IMR-90 (cell line): Measurements from ENCODE around the gene PIAS1. TPM values are rescaled to one million over a fixed set of nuclear protein-coding genes. Genes with fewer than 3 reads are reported as not detected.
"Not testable (repeated sequence)": the region's sequence is repeated elsewhere in the genome, so short reads cannot be mapped to it uniquely, and the experiment has no call there.

Experiments used
- ATAC-seq: fragments of 200-7000 bp; cut with Tn5 transposase; 2 replicates; pipeline ENCODE4 v1.9.1; 2020; ENCODE audit warnings: low read depth, mild to moderate bottlenecking, moderate library complexity
- BruUV-seq: library from RNA; stranded (reverse); fragments of 400-500 nt; replicated peaks from 2 replicates; lab custom pipeline; 2021; lab: Mats Ljungman, UMichigan
- CTCF ChIA-PET: fragments of 300-600 bp; formaldehyde crosslinking; extraction: SDS; loops from one replicate; lab custom pipeline; 2021; ENCODE audit warnings: antibody characterized with exemption; lab: Yijun Ruan, JAX
- POLR2A ChIA-PET: fragments of 300-600 bp; sonication (Branson Sonifier 250); formaldehyde crosslinking; loops from one replicate; lab custom pipeline; 2022; ENCODE audit warnings: antibody characterized with exemption; ENCODE audit not compliant: unreplicated experiment; lab: Charles Lee
- DNase-seq: peaks from one replicate; pipeline ENCODE4 v3.0.0; 2013
- H2AFZ ChIP-seq: replicated peaks from 2 replicates; pipeline ENCODE3; 2013; ENCODE audit warnings: low read length, mild to moderate bottlenecking; ENCODE audit not compliant: poor library complexity
- H2AK5ac ChIP-seq: 2 replicates; pipeline ENCODE4 v1.6.1; 2013; ENCODE audit warnings: low read depth, low read length, inconsistent platforms
- H2AK9ac ChIP-seq: replicated peaks from 2 replicates; pipeline ENCODE3; 2013; ENCODE audit warnings: mild to moderate bottlenecking, low read depth, low read length, moderate library complexity; ENCODE audit not compliant: poor library complexity
- H2BK120ac ChIP-seq: 2 replicates; pipeline ENCODE4 v1.6.1; 2013; ENCODE audit warnings: low read depth, low read length, inconsistent platforms
- H2BK15ac ChIP-seq: 3 replicates; pipeline ENCODE4 v1.6.1; 2013; ENCODE audit warnings: low read depth, low read length, inconsistent platforms
- H2BK20ac ChIP-seq: 2 replicates; pipeline ENCODE4 v1.6.1; 2013; ENCODE audit warnings: low read depth, mild to moderate bottlenecking, inconsistent platforms, low read length, moderate library complexity
- H2BK5ac ChIP-seq: 2 replicates; pipeline ENCODE4 v1.6.1; 2013; ENCODE audit warnings: mild to moderate bottlenecking, low read depth, low read length, inconsistent platforms; ENCODE audit not compliant: poor library complexity, severe bottlenecking
- H3K14ac ChIP-seq: replicated peaks from 2 replicates; pipeline ENCODE4 v1.6.1; 2013; ENCODE audit warnings: low read depth, low read length, inconsistent platforms
- H3K18ac ChIP-seq: 2 replicates; pipeline ENCODE4 v1.6.1; 2013; ENCODE audit warnings: low read depth, low read length, control low read depth
- H3K23ac ChIP-seq: 2 replicates; pipeline ENCODE4 v1.6.1; 2013; ENCODE audit warnings: low read depth, low read length, inconsistent platforms
- H3K27ac ChIP-seq: 2 replicates; pipeline ENCODE4 v1.5.1; 2013; ENCODE audit warnings: mild to moderate bottlenecking, control low read depth, low read length; ENCODE audit not compliant: insufficient read depth
- H3K27me3 ChIP-seq: 2 replicates; pipeline ENCODE4 v1.6.1; 2013; ENCODE audit warnings: low read length; ENCODE audit not compliant: control insufficient read depth, insufficient read depth
- H3K36me3 ChIP-seq: 2 replicates; pipeline ENCODE4 v1.6.1; 2013; ENCODE audit warnings: low read length, mixed read lengths; ENCODE audit not compliant: control insufficient read depth, insufficient read depth
- H3K4ac ChIP-seq: 2 replicates; pipeline ENCODE4 v1.6.1; 2013; ENCODE audit warnings: low read depth, low read length, inconsistent platforms
- H3K4me1 ChIP-seq: 2 replicates; pipeline ENCODE4 v1.6.1; 2013; ENCODE audit warnings: low read length, mixed read lengths; ENCODE audit not compliant: control insufficient read depth, insufficient read depth
- H3K4me2 ChIP-seq: 2 replicates; pipeline ENCODE4 v1.6.1; 2013; ENCODE audit warnings: low read depth, mild to moderate bottlenecking, control low read depth, low read length, moderate library complexity
- H3K4me3 ChIP-seq: 2 replicates; pipeline ENCODE4 v1.5.1; 2013; ENCODE audit warnings: low read depth, mild to moderate bottlenecking, control low read depth, low read length, moderate library complexity; ENCODE audit not compliant: insufficient read depth
- H3K56ac ChIP-seq: 2 replicates; pipeline ENCODE4 v1.6.1; 2013; ENCODE audit warnings: low read length, inconsistent platforms; ENCODE audit not compliant: insufficient read depth; ENCODE audit errors: extremely low read depth
- H3K79me1 ChIP-seq, 2 experiments: 2 replicates each; pipeline ENCODE4 v1.6.1; 2013; ENCODE audit warnings: low read length in 2 of 2, inconsistent platforms in 1 of 2, low read depth in 1 of 2
- H3K9ac ChIP-seq: 2 replicates; pipeline ENCODE4 v1.6.1; 2013; ENCODE audit warnings: low read depth, low read length, control low read depth
- H3K9me1 ChIP-seq: 2 replicates; pipeline ENCODE4 v1.6.1; 2013; ENCODE audit warnings: low read length, inconsistent platforms; ENCODE audit not compliant: insufficient read depth
- H3K9me3 ChIP-seq: 2 replicates; pipeline ENCODE4 v1.6.1; 2013; ENCODE audit warnings: low read length; ENCODE audit not compliant: control insufficient read depth, insufficient read depth
- H4K20me1 ChIP-seq: 2 replicates; pipeline ENCODE4 v1.6.1; 2013; ENCODE audit warnings: low read length, inconsistent platforms; ENCODE audit not compliant: insufficient read depth
- H4K5ac ChIP-seq: 2 replicates; pipeline ENCODE4 v1.6.1; 2013; ENCODE audit warnings: mild to moderate bottlenecking, low read depth, low read length, control low read depth
- H4K8ac ChIP-seq, 2 experiments: 2 replicates each; pipeline ENCODE4 v1.6.1; 2013; ENCODE audit warnings: low read depth in 2 of 2, low read length in 2 of 2, control low read depth in 1 of 2, inconsistent platforms in 1 of 2
- H4K91ac ChIP-seq: 2 replicates; pipeline ENCODE4 v1.6.1; 2013; ENCODE audit warnings: low read depth, low read length, inconsistent platforms; ENCODE audit not compliant: insufficient read depth
- BHLHE40 ChIP-seq: fragments of 150-350 bp; IDR thresholded peaks from 2 replicates; pipeline ENCODE4 v1.6.1; 2016; ENCODE audit warnings: mild to moderate bottlenecking, low read depth, low read length
- CEBPB ChIP-seq: IDR thresholded peaks from 2 replicates; pipeline ENCODE4 v1.6.1; 2012; ENCODE audit warnings: low read depth, low read length, improper control_type of control experiment
- CHD1 ChIP-seq: IDR thresholded peaks from 2 replicates; pipeline ENCODE4 v1.6.1; 2012; ENCODE audit warnings: low read depth, low read length, improper control_type of control experiment
- ELK1 ChIP-seq: fragments of 150-350 bp; IDR thresholded peaks from 2 replicates; pipeline ENCODE4 v1.6.1; 2016; ENCODE audit warnings: low read depth, mild to moderate bottlenecking, low read length, moderate library complexity, borderline replicate concordance
- MAFK ChIP-seq: IDR thresholded peaks from 2 replicates; pipeline ENCODE4 v1.6.1; 2012; ENCODE audit warnings: low read depth, low read length, improper control_type of control experiment
- NFE2L2 ChIP-seq: fragments of 150-350 bp; IDR thresholded peaks from 2 replicates; pipeline ENCODE4 v1.6.1; 2016; ENCODE audit warnings: low read depth, mild to moderate bottlenecking, low read length
- POLR2A ChIP-seq: IDR thresholded peaks from 2 replicates; pipeline ENCODE4 v1.6.1; 2012; ENCODE audit warnings: mild to moderate bottlenecking, low read depth, low read length
- RCOR1 ChIP-seq: IDR thresholded peaks from 2 replicates; pipeline ENCODE4 v1.6.1; 2012; ENCODE audit warnings: mild to moderate bottlenecking, low read length, improper control_type of control experiment; ENCODE audit not compliant: insufficient replicate concordance
- RFX5 ChIP-seq: IDR thresholded peaks from 2 replicates; pipeline ENCODE4 v1.8.0; 2012; ENCODE audit warnings: low read depth, mild to moderate bottlenecking, low read length, moderate library complexity
- SMC3 ChIP-seq: fragments of 150-350 bp; IDR thresholded peaks from 2 replicates; pipeline ENCODE4 v1.6.1; 2016; ENCODE audit warnings: low read depth, mild to moderate bottlenecking, antibody characterized with exemption, low read length, moderate library complexity
- WGBS, 2 experiments: methylation state at CpG; one replicate each; pipeline versions ENCODE4 v1.1.5 to v1.1.7; 2013; ENCODE audit warnings: missing lambda C conversion rate in 2 of 2; ENCODE audit not compliant: insufficient read length in 1 of 2; ENCODE audit errors: extremely low coverage in 2 of 2; 5-methylcytosine and 5-hydroxymethylcytosine counted together
- dilution Hi-C: fragments of 300-500 bp; cut with HindIII; formaldehyde crosslinking; loops from one replicate; pipeline ENCODE4 v1.14.3; 2018; ENCODE audit warnings: low sequenced_read_pairs; ENCODE audit not compliant: unreplicated experiment
- in situ Hi-C: fragments of 300-500 bp; cut with MboI; formaldehyde crosslinking; loops from 3 replicates; pipeline ENCODE4 v1.14.3; 2019; ENCODE audit warnings: low sequenced_read_pairs, inconsistent platforms, mixed read lengths
- intact Hi-C: fragments of 100-400 bp; cut with micrococcal nuclease; formaldehyde crosslinking; loops from 2 replicates; pipeline ENCODE4 v1.10.0; 2022
- polyA plus RNA-seq, 3 experiments: library from polyadenylated mRNA; depleted of rRNA; stranded (reverse); fragments of >200 nt; gene quantifications; 2 replicates each; pipeline ENCODE4 v1.2.3, GENCODE V29; 2012; ENCODE audit warnings: low replicate concordance in 1 of 3
- total RNA-seq: library from RNA; depleted of rRNA; stranded (reverse); fragments of >200 nt; gene quantifications from 2 replicates; pipeline ENCODE4 v1.2.3, GENCODE V29; 2012

PIAS1 gene
- total and polyA plus RNA-seq, 2 of the 4 experiments (the other 2 are of a cell fraction): 20.0 to 63.6 TPM

GRCh38 chr15:68201879-68202261 is 147.8 kb downstream of the PIAS1 start:
- H3K4me1 ChIP-seq: peaks cover 3% of the 10 kb centered on the region; the same call in 1 of the 2 replicates
- no peak overlapping the region for H3K56ac ChIP-seq
- H2AK9ac ChIP-seq: no peak overlapping the region
- H2BK15ac ChIP-seq: no peak overlapping the region
- CTCF ChIA-PET: interaction anchor here (1.0 kb wide), 1 partner anchor 10 kb away, joined by 3 read pairs; no protein-coding TSS in a partner anchor
- in situ Hi-C loops: no loop called here
- no peaks in the 10 kb centered on the region; the same call in 1 of the 2 replicates for H3K9me1 ChIP-seq
- intact Hi-C loops: no loop called here
- H4K8ac ChIP-seq: no peak overlapping the region
- H2BK120ac ChIP-seq: no peak overlapping the region
- H2AK5ac ChIP-seq: no peak overlapping the region
- no peak overlapping the region for H3K9ac ChIP-seq
- dilution Hi-C loops: no loop called here
- H3K4me2 ChIP-seq: no peak overlapping the region
- H3K36me3 ChIP-seq: 0 out of 2 replicates have a peak, but pooled peaks cover 4% of the 10 kb centered on the region
- WGBS, 2 experiments: no CpG with 5 or more reads among the region's 3 CpGs
- no peak overlapping the region for H3K23ac ChIP-seq
- no peak overlapping the region for H2BK5ac ChIP-seq
- POLR2A ChIA-PET: no interaction called here
- H3K4me3 ChIP-seq: no peak overlapping the region
- H3K9me3 ChIP-seq: no peaks in the 10 kb centered on the region
- no peak overlapping the region for H3K4ac ChIP-seq
- no peaks in the 10 kb centered on the region for H4K20me1 ChIP-seq
- peaks cover 4 to 10% of the 10 kb centered on the region in 2 experiments; a peak in 2 of 4 replicates for H3K79me1 ChIP-seq
- no peak overlapping the region for H4K91ac ChIP-seq
- no peak overlapping the region for H3K18ac ChIP-seq
- no peak overlapping the region for H2AFZ ChIP-seq
- H2BK20ac ChIP-seq: no peak overlapping the region
- H3K27ac ChIP-seq: no peak overlapping the region
- no TSS peak for BruUV-seq
- H3K27me3 ChIP-seq: no peaks in the 10 kb centered on the region
- ATAC-seq (no peak), DNase-seq (no peak)
- no peak overlapping the region for H4K5ac ChIP-seq
- TF ChIP-seq RFX5 (no peak), CEBPB (no peak), ELK1 (no peak), NFE2L2 (no peak), BHLHE40 (no peak), MAFK (no peak), CHD1 (no peak), SMC3 (no peak), POLR2A (no peak), RCOR1 (no peak)
- H3K14ac ChIP-seq: no peak overlapping the region

DNA sequence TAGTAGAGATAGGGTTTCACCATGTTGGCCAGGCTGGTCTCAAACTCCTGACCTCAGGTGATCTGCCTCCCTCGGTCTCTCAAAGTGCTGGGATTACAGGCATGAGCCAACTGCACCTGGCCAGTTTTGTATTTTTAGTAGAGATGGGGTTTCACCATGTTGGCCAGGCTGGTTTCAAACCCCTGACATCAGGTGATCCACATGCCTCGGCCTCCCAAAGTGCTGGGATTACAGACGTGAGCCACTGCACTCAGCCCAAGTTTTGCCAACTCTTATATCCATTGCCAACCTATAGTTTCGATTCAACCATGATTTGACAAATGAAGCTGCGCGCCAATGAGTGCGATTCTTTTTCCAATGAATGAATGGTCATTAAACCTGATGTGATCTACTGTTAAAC is 148.9 kb downstream of the PIAS1 start:
- H2BK120ac ChIP-seq, BruUV-seq, H3K36me3 ChIP-seq, H3K9ac ChIP-seq, H3K27ac ChIP-seq, H3K4me1 ChIP-seq, H3K4ac ChIP-seq, H4K91ac ChIP-seq, ATAC-seq, in situ Hi-C loops, H3K9me1 ChIP-seq, H2BK20ac ChIP-seq, H4K5ac ChIP-seq, H3K4me3 ChIP-seq, H3K4me2 ChIP-seq, intact Hi-C loops, H3K18ac ChIP-seq, H2AK9ac ChIP-seq, H3K56ac ChIP-seq, H2BK15ac ChIP-seq, dilution Hi-C loops, H2BK5ac ChIP-seq, H2AK5ac ChIP-seq, H3K14ac ChIP-seq, H4K20me1 ChIP-seq, DNase-seq, H3K27me3 ChIP-seq, POLR2A ChIA-PET, H3K23ac ChIP-seq, H4K8ac ChIP-seq, H2AFZ ChIP-seq, H3K9me3 ChIP-seq: not testable (repeated sequence)
- CTCF ChIA-PET: interaction anchor here (0.7 kb wide), 1 partner anchor 49 kb away, joined by 4 read pairs; no protein-coding TSS in a partner anchor
- no CpG with 5 or more reads among the region's 7 CpGs for WGBS, 2 experiments
- H3K79me1 ChIP-seq: peaks cover 4 to 14% of the 10 kb centered on the region in 2 experiments; a peak in 2 of 4 replicates
